Thyroid gland (tissue), 4 donors: ENCODE data around the gene SCLY. TPM values are rescaled to one million over a fixed set of nuclear protein-coding genes. Genes with fewer than 3 reads are reported as not detected.
A peak's percentile ranks its signal among the peaks of the same experiment; 100 is the strongest.
"Not testable (repeated sequence)": the region's sequence is repeated elsewhere in the genome, so short reads cannot be mapped to it uniquely, and the experiment has no call there.

Experiments used
- DNase-seq, 2 donors: peaks; one replicate each; pipeline ENCODE4 v3.0.0-alpha.2; 2019
- H3K27ac ChIP-seq, 3 donors: fragments of 200-600 bp; sonication (generic); 1 replicate in 2 of 3; 2 replicates in 1 of 3; pipeline ENCODE4 v1.5.1; 2016 to 2019; ENCODE audit warnings: mild to moderate bottlenecking in 1 of 3, moderate library complexity in 1 of 3
- H3K27me3 ChIP-seq: fragments of 200-600 bp; sonication (generic); one replicate; pipeline ENCODE4 v1.5.1; 2019
- H3K36me3 ChIP-seq, 2 donors: fragments of 200-600 bp; sonication (generic); one replicate each; pipeline ENCODE4 v1.5.1; 2016 to 2019
- H3K4me1 ChIP-seq, 2 donors: fragments of 200-600 bp; sonication (generic); one replicate each; pipeline ENCODE4 v1.5.1; 2017 to 2019
- H3K4me3 ChIP-seq, 3 donors: fragments of 200-600 bp; sonication (generic); replicated peaks in 1 of 3; 1 replicate in 2 of 3; 2 replicates in 1 of 3; pipeline ENCODE4 v1.5.1; 2016; ENCODE audit warnings: mild to moderate bottlenecking in 1 of 3
- H3K9me3 ChIP-seq: fragments of 200-600 bp; sonication (generic); one replicate; pipeline ENCODE4 v1.5.1; 2017
- CTCF ChIP-seq, 6 experiments: fragments of 200-600 bp in 3 of 6; fragments of 450-650 bp in 3 of 6; sonication (generic) in 3 of 6; IDR thresholded peaks; one replicate each; pipeline ENCODE4 v1.5.1; 2016 to 2019; ENCODE audit warnings: antibody characterized with exemption in 6 of 6, mild to moderate bottlenecking in 2 of 6, inconsistent platforms in 1 of 6, moderate library complexity in 1 of 6
- POLR2A ChIP-seq, 2 donors: fragments of 450-650 bp; IDR thresholded peaks; one replicate each; pipeline ENCODE4 v1.6.1; 2017; ENCODE audit warnings: antibody characterized with exemption in 2 of 2, mild to moderate bottlenecking in 2 of 2, moderate library complexity in 1 of 2
- WGBS, 2 donors: methylation state at CpG; one replicate each; pipeline ENCODE4 v1.1.5; 2017; 5-methylcytosine and 5-hydroxymethylcytosine counted together
- intact Hi-C: fragments of 100-400 bp; cut with DNase I; formaldehyde crosslinking; loops from one replicate; pipeline ENCODE4 v1.15.1; 2023
- total RNA-seq, 4 donors: library from RNA; depleted of rRNA; stranded (reverse); fragments of >200 nt; gene quantifications; one replicate each; pipeline ENCODE4 v1.2.3, GENCODE V29; 2016

SCLY gene
- total RNA-seq, 4 donors from 2014 or later: 21.8 to 48.2 (median 31.0) TPM

- H3K27me3 ChIP-seq: no peaks in the 10 kb centered on the region
- H3K36me3 ChIP-seq: peaks cover 13 to 14% of the 10 kb centered on the region in 2 donors
- TF ChIP-seq POLR2A (IDR thresholded peaks at IDR 0.05): no peak
- no peak for TF ChIP-seq CTCF (IDR thresholded peaks at IDR 0.05)
- no peak overlapping the region for H3K4me3 ChIP-seq
- H3K4me1 ChIP-seq: peaks cover 19 to 21% of the 10 kb centered on the region in 2 donors
- intact Hi-C loops: no loop called here
- 92 to 93% methylated on average over 7 to 8 of the region's 8 CpGs for WGBS, 2 donors
- H3K9me3 ChIP-seq: no peaks in the 10 kb centered on the region
- no peak overlapping the region for H3K27ac ChIP-seq
- no peak for DNase-seq
Measured at GRCh38 chr2:238030422-238031155, 30.2 kb upstream of the SCLY start.

- no peak for DNase-seq
- H3K27ac ChIP-seq: no peak overlapping the region
- H3K36me3 ChIP-seq: peaks cover 13 to 22% of the 10 kb centered on the region in 2 donors
- H3K9me3 ChIP-seq: no peaks in the 10 kb centered on the region
- TF ChIP-seq POLR2A (IDR thresholded peaks at IDR 0.05) (no peak), CTCF (IDR thresholded peaks at IDR 0.05) (no peak)
- H3K27me3 ChIP-seq: no peaks in the 10 kb centered on the region
- peaks cover 7 to 11% of the 10 kb centered on the region in 2 donors for H3K4me1 ChIP-seq
- intact Hi-C loops: no loop called here
- H3K4me3 ChIP-seq: no peak overlapping the region
- WGBS, 2 donors: 94 to 95% methylated on average over 4 of the region's 4 CpGs
Measured at GRCh38 chr2:238031751-238032150, 29.1 kb upstream of the SCLY start.

GRCh38 chr2:238032755-238033337, 28.0 kb upstream of the SCLY start:
- DNase-seq: no peak
- Histone ChIP-seq H3K36me3 (peaks cover 16 to 24% of the 10 kb centered on the region in 2 donors), H3K27me3 (no peaks in the 10 kb centered on the region)

GRCh38 chr2:238033991-238034390, 26.8 kb upstream of the SCLY start:
- peak; percentile 25 to 45 for DNase-seq
- H3K27me3 ChIP-seq, H3K9me3 ChIP-seq, H3K4me3 ChIP-seq, intact Hi-C loops, H3K4me1 ChIP-seq: not testable (repeated sequence)
- Histone ChIP-seq H3K36me3 (peaks cover 26 to 29% of the 10 kb centered on the region in 2 donors), H3K27ac (peak overlapping the region in 1 of 3 donors; percentile 50)
- WGBS, 2 donors: 86 to 95% methylated on average over 9 of the region's 9 CpGs

More at GRCh38 chr2:238032755-238033337, 28.0 kb upstream of the SCLY start:
- intact Hi-C loops: no loop called here
- Histone ChIP-seq H3K4me3 (no peak overlapping the region), H3K27ac (no peak overlapping the region), H3K4me1 (peaks cover 0 to 8% of the 10 kb centered on the region in 2 donors), H3K9me3 (no peaks in the 10 kb centered on the region)
- WGBS, 2 donors: 71 to 73% methylated on average over 4 of the region's 4 CpGs
- TF ChIP-seq CTCF (IDR thresholded peaks at IDR 0.05) (no peak), POLR2A (IDR thresholded peaks at IDR 0.05) (no peak)

GRCh38 chr2:238038203-238038602, 22.6 kb upstream of the SCLY start:
- no peaks in the 10 kb centered on the region for H3K27me3 ChIP-seq
- no peak overlapping the region for H3K4me3 ChIP-seq
- intact Hi-C loops: no loop called here
- TF ChIP-seq CTCF (IDR thresholded peaks at IDR 0.05) (no peak), POLR2A (IDR thresholded peaks at IDR 0.05) (no peak)
- H3K9me3 ChIP-seq: no peaks in the 10 kb centered on the region
- no peak for DNase-seq
- 90 to 97% methylated on average over 3 to 8 of the region's 8 CpGs for WGBS, 2 donors
- peaks cover 0 to 8% of the 10 kb centered on the region in 2 donors for H3K4me1 ChIP-seq
- H3K27ac ChIP-seq: no peak overlapping the region
- peaks cover 31% of the 10 kb centered on the region in 2 donors for H3K36me3 ChIP-seq
